ENCODE results near the gene CLRN2.

The CLRN2 gene

GRCh38 chr4:17514865-17515264 lies at the start of gene CLRN2:
CLRN2 (plus strand) TSS chr4:17515165; CDS start chr4:17515267, 102 bp downstream.
- no peak for DNase-seq

GRCh38 chr4:17468619-17469221 lies 46.2 kb upstream of the CLRN2 start:
- peak; percentile 12 for DNase-seq

GRCh38 chr4:17469931-17470674 lies 44.9 kb upstream of the CLRN2 start:
- no peak for DNase-seq

GRCh38 chr4:17475481-17475880 lies 39.5 kb upstream of the CLRN2 start:
- no peak for DNase-seq

GRCh38 chr4:17476853-17477252 lies 38.1 kb upstream of the CLRN2 start:
- no peak for DNase-seq

GRCh38 chr4:17477774-17478472 lies 37.0 kb upstream of the CLRN2 start:
- DNase-seq, result no peak

GRCh38 chr4:17480210-17480927 lies 34.6 kb upstream of the CLRN2 start:
- DNase-seq, result no peak

- no peak for DNase-seq
Observed at GRCh38 chr4:17480955-17481354, 34.0 kb upstream of the CLRN2 start.

- no peak for DNase-seq
Observed at GRCh38 chr4:17482716-17483115, 32.2 kb upstream of the CLRN2 start.

GRCh38 chr4:17489123-17489522 lies 25.8 kb upstream of the CLRN2 start:
- no peak for DNase-seq

GRCh38 chr4:17489721-17490120 lies 25.2 kb upstream of the CLRN2 start:
- DNase-seq, result no peak

GRCh38 chr4:17490575-17491059 lies 24.3 kb upstream of the CLRN2 start:
- DNase-seq, result no peak

- no peak for DNase-seq
Observed at GRCh38 chr4:17491196-17491595, 23.8 kb upstream of the CLRN2 start.

- DNase-seq, result no peak
Observed at GRCh38 chr4:17492058-17492741, 22.8 kb upstream of the CLRN2 start.

GRCh38 chr4:17492876-17493275 lies 22.1 kb upstream of the CLRN2 start:
- DNase-seq, result no peak

- no peak for DNase-seq
Observed at GRCh38 chr4:17493619-17494018, 21.3 kb upstream of the CLRN2 start.

- no peak for DNase-seq
Observed at GRCh38 chr4:17494258-17495190, 20.4 kb upstream of the CLRN2 start.

GRCh38 chr4:17497890-17498523 lies 17.0 kb upstream of the CLRN2 start:
- DNase-seq, result no peak

GRCh38 chr4:17500574-17500973 lies 14.4 kb upstream of the CLRN2 start:
- no peak for DNase-seq

GRCh38 chr4:17502756-17503155 lies 12.2 kb upstream of the CLRN2 start:
- DNase-seq, result no peak

GRCh38 chr4:17504081-17504480 lies 10.9 kb upstream of the CLRN2 start:
- no peak for DNase-seq
